SJSA1 (cell line): ENCODE data around the gene SARNP. TPM values are rescaled to one million over a fixed set of nuclear protein-coding genes. Genes with fewer than 3 reads are reported as not detected.

Experiments
- total RNA-seq: library from RNA; depleted of rRNA; stranded (reverse); fragments of >200 nt; shearing (Covaris generic); gene quantifications from 2 replicates; pipeline ENCODE4 v1.2.3, GENCODE V29; 2014; rRNA removed

The SARNP gene
- total RNA-seq, 1 experiment from 2014 or later = 124 TPM

Other genes starting within 250 kb of the SARNP start
- gene OR2AP1, start 245.3 kb downstream of the SARNP start, total RNA-seq = not detected in 2 replicates
- not detected in 2 replicates for gene OR10P1, start 180.8 kb downstream of the SARNP start, total RNA-seq
- 0.24 TPM in 1 of 2 replicates, not detected in the other for gene ITGA7, start 109.8 kb downstream of the SARNP start, total RNA-seq
- gene BLOC1S1, start 101.7 kb downstream of the SARNP start, total RNA-seq = 82.0 and 91.9 TPM in 2 replicates
- gene RDH5, start 97.3 kb downstream of the SARNP start, total RNA-seq = 0.22 and 1.9 TPM in 2 replicates
- 1,021 and 1,450 TPM in 2 replicates for gene CD63, start 88.7 kb downstream of the SARNP start, total RNA-seq
- gene GDF11, start 74.6 kb downstream of the SARNP start, total RNA-seq = 1.7 and 2.7 TPM in 2 replicates
- gene ORMDL2, start 317 bp upstream of the SARNP start, total RNA-seq = 15.4 and 15.7 TPM in 2 replicates
- 41.6 and 58.1 TPM in 2 replicates for gene DNAJC14, start 11.9 kb upstream of the SARNP start, total RNA-seq
- 9.8 and 14.5 TPM in 2 replicates for gene MMP19, start 25.2 kb upstream of the SARNP start, total RNA-seq
- gene PYM1, start 110.2 kb upstream of the SARNP start, total RNA-seq = 25.1 and 43.7 TPM in 2 replicates
- gene DGKA, start 113.4 kb upstream of the SARNP start, total RNA-seq = 23.9 and 46.2 TPM in 2 replicates
- 0.34 TPM in 1 of 2 replicates, not detected in the other for gene PMEL, start 148.3 kb upstream of the SARNP start, total RNA-seq
- gene CDK2, start 149.1 kb upstream of the SARNP start, total RNA-seq = 74.4 and 82.1 TPM in 2 replicates
- gene RAB5B, start 156.4 kb upstream of the SARNP start, total RNA-seq = 17.4 and 33.0 TPM in 2 replicates
- 11.8 and 15.8 TPM in 2 replicates for gene SUOX, start 179.6 kb upstream of the SARNP start, total RNA-seq
- 0.34 and 1.1 TPM in 2 replicates for gene IKZF4, start 203.3 kb upstream of the SARNP start, total RNA-seq
- gene RPS26, start 224.2 kb upstream of the SARNP start, total RNA-seq = 622 and 1,406 TPM in 2 replicates